H9 (cell line): Measurements from ENCODE around the gene MGA. TPM values are rescaled to one million over a fixed set of nuclear protein-coding genes. Genes with fewer than 3 reads are reported as not detected.

ENCODE experiments used
- DNase-seq: peaks from one replicate; pipeline ENCODE4 v3.0.0-alpha.2; 2017
- H2AFZ ChIP-seq: one replicate; pipeline ENCODE4 v1.6.1; 2013; ENCODE audit warnings: mild to moderate bottlenecking, low read length, control low read depth, moderate library complexity
- H2AK5ac ChIP-seq: 2 replicates; pipeline ENCODE4 v1.6.1; 2013; ENCODE audit warnings: low read length, control low read depth, mixed read lengths; ENCODE audit not compliant: insufficient read length
- H2BK120ac ChIP-seq: one replicate; pipeline ENCODE4 v1.6.1; 2013; ENCODE audit warnings: low read depth, mild to moderate bottlenecking, low read length, control low read depth, inconsistent platforms; ENCODE audit not compliant: poor library complexity, severe bottlenecking
- H2BK12ac ChIP-seq: 2 replicates; pipeline ENCODE4 v1.6.1; 2013; ENCODE audit warnings: low read length, control low read depth, mixed read lengths, low read depth; ENCODE audit not compliant: insufficient read length
- H2BK15ac ChIP-seq: 2 replicates; pipeline ENCODE4 v1.6.1; 2013; ENCODE audit warnings: low read depth, low read length, control low read depth
- H2BK20ac ChIP-seq: one replicate; pipeline ENCODE4 v1.6.1; 2013; ENCODE audit warnings: low read depth, mild to moderate bottlenecking, low read length, control low read depth, inconsistent platforms; ENCODE audit not compliant: poor library complexity, severe bottlenecking
- H2BK5ac ChIP-seq: 2 replicates; pipeline ENCODE4 v1.6.1; 2013; ENCODE audit warnings: low read length, control low read depth, mixed read lengths; ENCODE audit not compliant: insufficient read length
- H3K14ac ChIP-seq: 2 replicates; pipeline ENCODE4 v1.6.1; 2013; ENCODE audit warnings: low read length, control low read depth; ENCODE audit not compliant: insufficient read depth
- H3K18ac ChIP-seq: 2 replicates; pipeline ENCODE4 v1.6.1; 2013; ENCODE audit warnings: low read depth, mild to moderate bottlenecking, mixed read lengths, low read length, control low read depth; ENCODE audit not compliant: insufficient read length
- H3K23ac ChIP-seq: 2 replicates; pipeline ENCODE4 v1.6.1; 2013; ENCODE audit warnings: low read length, control low read depth, mixed read lengths, low read depth; ENCODE audit not compliant: insufficient read length
- H3K23me2 ChIP-seq: 2 replicates; pipeline ENCODE4 v1.6.1; 2013; ENCODE audit warnings: low read depth, mild to moderate bottlenecking, mixed read lengths, low read length, control low read depth; ENCODE audit not compliant: insufficient read length, poor library complexity, severe bottlenecking
- H3K27ac ChIP-seq: 2 replicates; pipeline ENCODE4 v1.5.1; 2013; ENCODE audit warnings: low read length, control low read depth, mixed read lengths, low read depth; ENCODE audit not compliant: insufficient read length
- H3K27me3 ChIP-seq: 2 replicates; pipeline ENCODE4 v1.6.1; 2013; ENCODE audit warnings: low read length, control low read depth, inconsistent platforms; ENCODE audit not compliant: insufficient read depth
- H3K4ac ChIP-seq: 2 replicates; pipeline ENCODE4 v1.6.1; 2013; ENCODE audit warnings: low read depth, mild to moderate bottlenecking, control low read depth, inconsistent platforms, low read length, moderate library complexity
- H3K4me1 ChIP-seq: 2 replicates; pipeline ENCODE4 v1.6.1; 2013; ENCODE audit warnings: low read length, control low read depth, inconsistent platforms; ENCODE audit not compliant: insufficient read depth
- H3K4me2 ChIP-seq: 2 replicates; pipeline ENCODE4 v1.6.1; 2013; ENCODE audit warnings: low read length, control low read depth, mixed read lengths; ENCODE audit not compliant: insufficient read length, insufficient read depth
- H3K56ac ChIP-seq: 2 replicates; pipeline ENCODE4 v1.6.1; 2013; ENCODE audit warnings: low read depth, mild to moderate bottlenecking, mixed read lengths, low read length, control low read depth; ENCODE audit not compliant: insufficient read length
- H3K79me1 ChIP-seq: 2 replicates; pipeline ENCODE4 v1.6.1; 2013; ENCODE audit warnings: low read depth, mild to moderate bottlenecking, moderate library complexity, low read length, control low read depth, inconsistent platforms; ENCODE audit not compliant: insufficient read depth, poor library complexity, severe bottlenecking
- H3K79me2 ChIP-seq: 2 replicates; pipeline ENCODE4 v1.6.1; 2013; ENCODE audit warnings: low read length, control low read depth, inconsistent platforms; ENCODE audit not compliant: insufficient read depth
- H3K9ac ChIP-seq: 2 replicates; pipeline ENCODE4 v1.6.1; 2013; ENCODE audit warnings: low read length, control low read depth, mixed read lengths; ENCODE audit not compliant: insufficient read length; ENCODE audit errors: extremely low read depth
- H3K9me3 ChIP-seq: one replicate; pipeline ENCODE4 v1.6.1; 2013; ENCODE audit warnings: low read depth, low read length, inconsistent platforms; ENCODE audit not compliant: control insufficient read depth
- H3T11ph ChIP-seq: one replicate; pipeline ENCODE4 v1.6.1; 2013; ENCODE audit warnings: mild to moderate bottlenecking, low read length, control low read depth, inconsistent platforms
- H4K20me1 ChIP-seq: one replicate; pipeline ENCODE4 v1.6.1; 2013; ENCODE audit not compliant: control insufficient read depth, insufficient read length, insufficient read depth
- H4K5ac ChIP-seq: 2 replicates; pipeline ENCODE4 v1.6.1; 2013; ENCODE audit warnings: low read depth, mild to moderate bottlenecking, mixed read lengths, low read length, control low read depth; ENCODE audit not compliant: insufficient read length
- H4K8ac ChIP-seq: replicated peaks from 2 replicates; pipeline ENCODE4 v1.6.1; 2013; ENCODE audit warnings: low read length, control low read depth, mixed read lengths, low read depth; ENCODE audit not compliant: insufficient read length
- H4K91ac ChIP-seq: 2 replicates; pipeline ENCODE4 v1.6.1; 2013; ENCODE audit warnings: low read depth, mild to moderate bottlenecking, moderate library complexity, mixed read lengths, low read length, control low read depth; ENCODE audit not compliant: insufficient read length
- H3K27ac Mint-ChIP-seq, 3 experiments: 2 replicates in 2 of 3; 3 replicates in 1 of 3; pipeline ENCODE4 v1.8.0; 2020 to 2021; ENCODE audit warnings: mixed read lengths in 3 of 3, mild to moderate bottlenecking in 1 of 3, moderate library complexity in 1 of 3
- H3K27me3 Mint-ChIP-seq: 2 replicates; pipeline ENCODE4 v1.8.0; 2021; ENCODE audit warnings: low read depth, mild to moderate bottlenecking, moderate library complexity, mixed read lengths
- H3K36me3 Mint-ChIP-seq, 3 experiments: 2 replicates in 2 of 3; 3 replicates in 1 of 3; pipeline ENCODE4 v1.8.0; 2020 to 2021; ENCODE audit warnings: low read depth in 3 of 3, mixed read lengths in 3 of 3; ENCODE audit not compliant: insufficient read depth in 1 of 3
- H3K4me1 Mint-ChIP-seq, 2 experiments: 2 replicates each; pipeline ENCODE4 v1.8.0; 2020; ENCODE audit warnings: mixed read lengths in 2 of 2
- H3K4me3 Mint-ChIP-seq, 2 experiments: 2 replicates in 1 of 2; 3 replicates in 1 of 2; pipeline ENCODE4 v1.8.0; 2020 to 2021; ENCODE audit warnings: mild to moderate bottlenecking in 2 of 2, mixed read lengths in 2 of 2, moderate library complexity in 1 of 2
- H3K9me3 Mint-ChIP-seq, 2 experiments: 2 replicates in 1 of 2; 3 replicates in 1 of 2; pipeline ENCODE4 v1.8.0; 2020; ENCODE audit warnings: mild to moderate bottlenecking in 2 of 2, mixed read lengths in 2 of 2, moderate library complexity in 1 of 2
- CTCF ChIP-seq: fragments of 200-600 bp; sonication (generic); conservative IDR thresholded peaks from 3 replicates; pipeline ENCODE4 v1.8.0; 2021; ENCODE audit warnings: antibody characterized with exemption, mild to moderate bottlenecking
- WGBS: extraction: QIAGEN DNeasy Blood & Tissue Kit; methylation state at CpG from one replicate; pipeline ENCODE4 v1.1.7; 2013; ENCODE audit warnings: missing lambda C conversion rate, low lambda C conversion rate, mixed read lengths; ENCODE audit not compliant: insufficient read length; ENCODE audit errors: extremely low coverage; 5-methylcytosine and 5-hydroxymethylcytosine counted together
- total RNA-seq: library from RNA; stranded (reverse); gene quantifications from 2 replicates; pipeline ENCODE4 v1.2.1, GENCODE V29; 2021

The MGA gene
- total RNA-seq, 1 experiment from 2014 or later, result 62.7 TPM

DNA sequence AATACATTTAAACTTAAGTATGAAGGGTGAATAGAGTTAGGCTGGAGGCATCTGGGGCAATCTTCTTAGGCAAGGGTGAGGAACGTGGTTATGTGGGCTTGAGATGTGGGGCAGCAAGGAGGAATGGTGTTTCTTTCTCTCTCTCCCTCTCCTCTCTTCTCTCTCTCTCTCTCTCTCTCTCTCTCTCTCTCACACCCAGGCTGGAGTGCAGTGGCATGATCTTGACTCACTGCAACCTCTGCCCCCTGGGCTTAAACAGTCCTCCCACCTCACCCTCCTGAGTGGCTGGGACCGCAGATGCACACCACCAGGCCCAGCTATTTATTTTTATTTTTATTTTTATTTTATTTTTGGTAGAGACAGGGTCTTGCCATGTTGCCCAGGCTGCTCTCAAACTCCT is 4.0 kb upstream of the MGA start:
- Mint-ChIP-seq H3K27ac (no peak overlapping the region), H3K9me3 (peaks cover 2 to 3% of the 10 kb centered on the region in 2 experiments), H3K4me3 (no peak overlapping the region), H3K36me3 (peaks cover 0 to 2% (median 2%) of the 10 kb centered on the region in 3 experiments; a peak in 2 of 7 replicates), H3K27me3 (peaks cover 38% of the 10 kb centered on the region), H3K4me1 (peaks cover 9 to 21% of the 10 kb centered on the region in 2 experiments)
- H2BK20ac ChIP-seq, result no peak overlapping the region
- no peak overlapping the region for H3K9ac ChIP-seq
- H4K8ac ChIP-seq, result no peak overlapping the region
- no peak overlapping the region for H2BK12ac ChIP-seq
- no peaks in the 10 kb centered on the region for H3K79me2 ChIP-seq
- no peak overlapping the region for H2BK5ac ChIP-seq
- H4K20me1 ChIP-seq, result no peaks in the 10 kb centered on the region
- H2AK5ac ChIP-seq, result no peak overlapping the region
- H3K23me2 ChIP-seq, result peaks cover 7% of the 10 kb centered on the region
- H3K27me3 ChIP-seq, result peaks cover 4% of the 10 kb centered on the region; the same call in 1 of the 2 replicates
- H3T11ph ChIP-seq, result no peak overlapping the region
- H3K4ac ChIP-seq, result no peak overlapping the region
- H2AFZ ChIP-seq, result no peak overlapping the region
- no peak for TF ChIP-seq CTCF
- DNase-seq, result no peak
- H3K14ac ChIP-seq, result no peak overlapping the region
- H3K18ac ChIP-seq, result no peak overlapping the region
- H4K5ac ChIP-seq, result no peak overlapping the region
- no peaks in the 10 kb centered on the region for H3K4me1 ChIP-seq
- no peak overlapping the region for H3K27ac ChIP-seq
- no peak overlapping the region for H3K4me2 ChIP-seq
- H3K23ac ChIP-seq, result no peak overlapping the region
- H3K9me3 ChIP-seq, result no peaks in the 10 kb centered on the region
- no peak overlapping the region for H3K56ac ChIP-seq
- no peak overlapping the region for H2BK15ac ChIP-seq
- H3K79me1 ChIP-seq, result no peaks in the 10 kb centered on the region
- no peak overlapping the region for H2BK120ac ChIP-seq
- no peak overlapping the region for H4K91ac ChIP-seq
- WGBS, result no CpG with 5 or more reads among the region's 2 CpGs
